ENCODE data around the gene FBF1.

FBF1 gene

DNA sequence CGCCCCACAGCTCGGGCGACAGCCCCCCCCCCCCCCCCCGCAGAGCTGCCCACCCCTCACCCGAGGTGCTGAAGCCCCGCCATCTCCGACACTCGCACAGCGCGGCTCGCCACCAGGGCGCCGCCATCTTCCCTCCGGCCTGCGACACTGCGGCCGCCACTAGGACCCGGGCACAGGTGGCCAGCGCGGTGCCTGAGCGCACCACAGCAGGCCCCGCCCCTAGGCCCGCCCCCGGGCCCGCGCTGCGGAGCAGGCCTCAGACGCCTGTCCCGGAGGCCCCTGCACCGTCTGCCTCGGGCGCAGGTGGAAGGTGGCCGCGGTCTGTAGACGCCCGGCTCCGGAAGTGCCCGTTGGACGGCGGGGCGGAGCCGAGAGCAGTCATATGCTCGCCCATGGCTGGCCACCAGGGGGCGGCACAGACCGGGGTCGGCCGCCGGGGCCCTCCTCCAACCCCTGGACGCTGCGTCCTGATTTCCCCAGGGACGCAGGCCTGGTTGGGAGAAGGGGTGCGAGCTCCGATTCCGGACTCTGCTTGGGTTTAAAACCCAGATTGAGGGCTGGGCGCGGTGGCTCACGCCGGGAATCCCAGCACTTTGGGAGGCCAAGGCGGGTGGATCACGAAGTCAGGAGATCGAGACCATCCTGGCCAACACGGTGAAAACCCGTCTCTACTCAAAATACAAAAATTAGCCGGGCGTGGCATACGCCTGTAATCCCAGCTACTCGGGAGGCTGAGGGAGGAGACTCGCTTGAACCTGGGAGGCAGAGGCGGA is 35.9 kb downstream of the FBF1 start, which contains the start of gene MRPL38:
MRPL38 (minus strand) TSS at position 136 of the 773 bp plus-strand sequence; CDS start at position 127, 9 bp downstream.
- in situ Hi-C loops (cut with HindIII; ENCODE audit: low pct_unique_long_range_greater_than_20kb, low sequenced_read_pairs) = no loop called here
- peak; percentile 98 to 99 for DNase-seq (ENCODE audit: low read depth in 1 of 2, low spot score in 1 of 2)
- TF ChIP-seq JUND (IDR thresholded peaks at IDR 0.05; ENCODE audit: low read depth) = no peak

- in situ Hi-C loops (cut with HindIII; ENCODE audit: low pct_unique_long_range_greater_than_20kb, low sequenced_read_pairs) = no loop called here
- TF ChIP-seq JUND (IDR thresholded peaks at IDR 0.05; ENCODE audit: low read depth) = no peak
- DNase-seq (ENCODE audit: low read depth in 1 of 2, low spot score in 1 of 2) = no peak
Observed at GRCh38 chr17:75902406-75902805, 38.4 kb downstream of the FBF1 start.

DNA sequence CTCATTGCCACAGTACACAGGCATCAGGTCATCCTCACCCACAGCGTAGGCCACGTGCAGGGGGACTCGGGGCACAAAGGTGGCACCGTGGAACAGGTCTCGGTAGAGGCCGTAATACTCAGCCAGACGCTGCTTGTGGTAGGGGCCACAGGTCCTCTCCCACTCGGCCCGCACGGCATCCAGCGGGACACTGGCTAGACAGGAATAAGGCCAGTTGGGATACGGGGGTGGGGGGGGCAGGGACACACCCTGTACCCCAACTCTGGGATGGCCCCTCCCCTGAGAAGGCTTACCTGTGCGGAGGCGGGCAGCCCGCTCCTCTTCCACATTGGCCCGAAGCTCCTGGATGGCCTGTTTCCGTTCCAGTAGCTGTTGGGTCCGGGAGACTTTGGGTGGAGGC is 39.1 kb downstream of the FBF1 start:
- no peak for TF ChIP-seq JUND (IDR thresholded peaks at IDR 0.05; ENCODE audit: low read depth)
- in situ Hi-C loops (cut with HindIII; ENCODE audit: low pct_unique_long_range_greater_than_20kb, low sequenced_read_pairs) = no loop called here
- no peak for DNase-seq (ENCODE audit: low read depth in 1 of 2, low spot score in 1 of 2)

GRCh38 chr17:75900691-75901533 is 39.9 kb downstream of the FBF1 start:
- in situ Hi-C loops (cut with HindIII; ENCODE audit: low pct_unique_long_range_greater_than_20kb, low sequenced_read_pairs) = no loop called here
- no peak for TF ChIP-seq JUND (IDR thresholded peaks at IDR 0.05; ENCODE audit: low read depth)
- DNase-seq (ENCODE audit: low read depth in 1 of 2, low spot score in 1 of 2) = no peak

GRCh38 chr17:75899767-75900468 is 40.9 kb downstream of the FBF1 start:
- no peak for DNase-seq (ENCODE audit: low read depth in 1 of 2, low spot score in 1 of 2)
- in situ Hi-C loops (cut with HindIII; ENCODE audit: low pct_unique_long_range_greater_than_20kb, low sequenced_read_pairs) = no loop called here
- TF ChIP-seq JUND (IDR thresholded peaks at IDR 0.05; ENCODE audit: low read depth) = no peak

DNA sequence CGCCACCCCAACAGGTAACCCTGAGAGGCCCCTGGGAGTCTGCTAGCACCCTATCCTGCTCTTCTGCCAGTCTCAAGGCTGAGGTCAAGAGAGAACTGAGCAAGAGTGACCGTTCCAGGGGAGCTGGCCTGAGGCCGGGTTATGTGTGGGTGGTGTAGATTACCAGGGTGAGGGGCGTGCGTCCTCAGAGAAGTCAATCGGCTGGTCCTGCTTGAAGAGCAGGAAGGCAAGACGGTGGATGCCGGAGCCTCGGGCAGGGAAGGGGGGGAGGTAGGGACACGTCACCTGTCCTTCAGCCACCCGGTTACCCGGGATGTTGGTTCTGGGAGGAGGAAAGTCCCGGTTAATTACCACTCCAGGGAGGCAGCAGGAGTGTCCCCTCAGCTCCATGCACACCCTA is 41.5 kb downstream of the FBF1 start:
- no peak for DNase-seq (ENCODE audit: low read depth in 1 of 2, low spot score in 1 of 2)
- in situ Hi-C loops (cut with HindIII; ENCODE audit: low pct_unique_long_range_greater_than_20kb, low sequenced_read_pairs) = no loop called here
- no peak for TF ChIP-seq JUND (IDR thresholded peaks at IDR 0.05; ENCODE audit: low read depth)

DNA sequence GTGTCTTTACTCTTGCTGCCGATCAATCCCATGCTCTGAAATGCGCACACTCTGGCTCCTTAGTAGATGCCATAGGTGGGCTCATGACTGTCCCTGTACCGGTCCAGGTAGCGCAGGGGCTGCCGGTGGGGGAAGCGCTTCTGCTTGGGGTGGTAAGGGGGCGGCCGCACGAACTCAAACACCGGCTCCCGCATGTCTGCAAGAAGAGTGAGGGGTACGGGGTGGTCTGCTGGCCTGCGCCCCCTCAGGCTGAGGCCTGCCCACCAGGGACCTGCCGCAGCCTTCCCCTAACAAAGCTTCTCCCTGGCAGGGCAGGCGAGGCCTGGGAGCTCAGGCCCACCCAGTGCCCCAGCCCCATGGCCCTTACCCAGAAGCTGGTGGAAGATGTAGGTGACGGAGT is 42.1 kb downstream of the FBF1 start:
- in situ Hi-C loops (cut with HindIII; ENCODE audit: low pct_unique_long_range_greater_than_20kb, low sequenced_read_pairs) = no loop called here
- DNase-seq (ENCODE audit: low read depth in 1 of 2, low spot score in 1 of 2) = no peak
- TF ChIP-seq JUND (IDR thresholded peaks at IDR 0.05; ENCODE audit: low read depth) = no peak

DNA sequence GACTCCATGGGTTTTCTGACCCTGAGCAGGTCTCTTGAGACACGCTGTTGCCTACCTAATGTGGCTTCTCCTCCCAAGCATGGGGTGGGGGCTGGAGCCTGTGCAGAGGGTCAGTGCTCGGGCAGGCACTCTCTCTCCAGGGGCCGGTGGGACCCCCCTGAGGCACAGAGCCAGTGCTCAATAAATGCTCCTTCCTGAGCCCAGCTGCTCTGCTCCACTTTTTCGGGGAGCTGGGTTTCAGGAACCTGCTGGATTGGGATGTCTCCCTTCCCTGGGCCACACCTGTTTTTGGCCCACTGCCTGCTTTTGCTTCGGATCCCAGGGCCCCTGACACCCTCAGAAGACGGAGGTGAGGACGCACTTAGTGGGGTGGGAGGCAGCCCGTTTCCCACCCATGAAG is 42.8 kb downstream of the FBF1 start:
- in situ Hi-C loops (cut with HindIII; ENCODE audit: low pct_unique_long_range_greater_than_20kb, low sequenced_read_pairs) = no loop called here
- TF ChIP-seq JUND (IDR thresholded peaks at IDR 0.05; ENCODE audit: low read depth) = no peak
- no peak for DNase-seq (ENCODE audit: low read depth in 1 of 2, low spot score in 1 of 2)

- in situ Hi-C loops (cut with HindIII; ENCODE audit: low pct_unique_long_range_greater_than_20kb, low sequenced_read_pairs) = no loop called here
- no peak for TF ChIP-seq JUND (IDR thresholded peaks at IDR 0.05; ENCODE audit: low read depth)
- no peak for DNase-seq (ENCODE audit: low read depth in 1 of 2, low spot score in 1 of 2)
Observed at GRCh38 chr17:75897160-75898019, 43.5 kb downstream of the FBF1 start.

DNA sequence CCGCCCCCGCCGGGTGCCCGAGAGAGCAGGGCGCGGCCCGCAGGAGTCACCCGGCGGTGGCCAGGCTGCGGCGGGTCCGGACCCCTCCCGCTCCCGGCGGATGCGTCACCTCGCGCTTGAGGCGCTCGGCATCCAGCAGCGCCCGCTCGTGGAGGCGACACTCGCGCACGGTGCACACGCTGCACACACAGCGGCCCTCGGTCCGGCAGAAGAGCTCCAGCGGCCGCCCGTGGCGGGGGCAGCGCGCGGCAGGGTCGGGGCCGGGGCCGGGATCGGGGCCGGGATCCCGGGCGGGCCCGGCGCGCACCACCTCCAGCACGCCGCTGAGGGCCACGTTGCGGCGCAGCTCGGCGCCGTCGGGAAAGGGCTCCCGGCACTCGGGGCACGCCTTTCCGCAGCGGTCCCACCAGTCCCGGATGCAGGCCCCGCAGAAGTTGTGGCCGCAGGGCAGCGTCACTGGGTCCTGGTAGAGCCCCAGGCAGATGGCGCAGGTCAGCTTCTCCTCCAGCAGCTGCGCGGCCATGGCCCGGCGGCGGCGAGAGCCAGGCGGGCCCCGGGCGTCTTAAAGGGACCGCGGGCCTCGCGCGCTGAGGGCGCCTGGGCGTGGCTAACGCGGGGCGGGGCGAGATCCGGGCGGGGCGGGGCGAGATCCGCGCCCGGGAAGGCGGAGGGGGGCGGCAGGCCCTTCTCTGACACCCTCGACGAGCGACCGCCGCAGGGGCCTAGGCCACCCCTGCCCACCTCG is 44.3 kb downstream of the FBF1 start, which contains the start of gene TRIM65:
TRIM65 (minus strand) TSS at position 537 of the 745 bp plus-strand sequence; CDS start at position 523, 14 bp downstream.
- in situ Hi-C loops (cut with HindIII; ENCODE audit: low pct_unique_long_range_greater_than_20kb, low sequenced_read_pairs) = no loop called here
- no peak for TF ChIP-seq JUND (IDR thresholded peaks at IDR 0.05; ENCODE audit: low read depth)
- DNase-seq (ENCODE audit: low read depth in 1 of 2, low spot score in 1 of 2) = peak; percentile 89 to 90
